Colon (tissue), 2 donors: Measurements from ENCODE around the gene RAI14.
"Not testable (repeated sequence)": the region's sequence is repeated elsewhere in the genome, so short reads cannot be mapped to it uniquely, and the experiment has no call there.

Source experiments
- FAIRE-seq: peaks from 2 replicates; lab custom pipeline; 2012; peaks lifted over from hg19 to GRCh38; lab: Jason Lieb, UNC
- donor health status: control.
- donor health status: control.

RAI14 gene

DNA sequence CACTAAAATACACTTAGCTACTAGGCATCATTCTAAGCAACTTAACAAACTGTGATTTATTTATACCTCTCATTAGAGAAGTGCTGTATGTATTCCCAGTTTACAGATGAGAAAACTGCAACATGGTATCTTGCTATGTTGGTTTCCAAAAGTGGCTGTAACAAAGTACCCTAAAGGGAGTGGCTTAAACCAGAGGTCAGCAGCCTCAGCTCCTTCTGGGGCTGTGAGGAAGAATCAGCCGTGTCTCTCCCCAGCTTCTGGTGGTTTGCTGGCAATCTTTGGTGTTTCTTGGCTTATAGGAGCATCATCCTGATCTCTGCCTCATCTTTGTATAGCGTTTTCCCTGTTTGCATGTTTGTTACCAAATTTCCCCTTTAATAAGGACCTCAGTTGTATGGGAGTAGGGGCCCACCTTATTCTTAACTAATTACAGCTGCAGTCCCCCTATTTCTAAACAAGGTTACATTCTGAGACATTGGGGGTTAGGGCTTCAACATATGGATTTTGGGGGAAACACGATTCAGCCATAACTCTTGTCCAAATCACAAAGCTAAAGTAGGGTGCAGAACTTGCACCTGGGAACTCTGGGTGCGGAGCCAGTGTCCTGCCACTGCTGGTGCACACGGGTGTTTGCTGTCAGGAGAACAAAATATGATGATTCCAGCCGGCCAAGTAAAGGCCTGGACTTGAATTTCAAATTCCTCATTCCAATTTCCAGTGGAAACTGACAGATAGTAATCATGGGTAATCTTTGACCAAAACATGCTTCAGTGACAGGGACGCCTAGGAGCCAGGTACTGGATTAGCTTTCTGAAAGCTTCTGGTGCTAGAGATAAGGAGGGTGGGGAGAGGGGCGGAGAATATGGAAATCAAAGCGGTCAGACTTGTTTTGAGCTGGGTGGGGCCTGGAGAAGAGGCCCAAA, 43.3 kb downstream of the RAI14 start:
- no peak for FAIRE-seq

DNA sequence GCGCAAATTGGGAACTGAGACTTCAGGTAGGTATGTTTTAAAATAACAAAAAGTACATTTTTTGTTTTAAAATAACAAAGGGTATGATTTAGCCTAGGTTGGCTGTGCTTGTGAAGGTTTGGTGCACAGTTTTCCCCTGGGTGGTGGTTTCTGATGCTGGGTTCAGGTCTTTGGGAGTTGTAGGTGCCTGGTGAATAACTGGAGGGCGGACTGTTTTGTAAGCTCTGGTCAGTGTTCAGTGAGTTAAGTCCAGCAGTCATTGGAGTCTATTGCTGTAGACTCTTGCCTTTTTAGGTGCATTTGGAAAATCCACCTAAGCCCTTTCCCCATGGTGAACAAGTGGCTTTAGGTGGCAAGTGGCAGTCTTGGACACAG, 43.9 kb downstream of the RAI14 start:
- no peak for FAIRE-seq

DNA sequence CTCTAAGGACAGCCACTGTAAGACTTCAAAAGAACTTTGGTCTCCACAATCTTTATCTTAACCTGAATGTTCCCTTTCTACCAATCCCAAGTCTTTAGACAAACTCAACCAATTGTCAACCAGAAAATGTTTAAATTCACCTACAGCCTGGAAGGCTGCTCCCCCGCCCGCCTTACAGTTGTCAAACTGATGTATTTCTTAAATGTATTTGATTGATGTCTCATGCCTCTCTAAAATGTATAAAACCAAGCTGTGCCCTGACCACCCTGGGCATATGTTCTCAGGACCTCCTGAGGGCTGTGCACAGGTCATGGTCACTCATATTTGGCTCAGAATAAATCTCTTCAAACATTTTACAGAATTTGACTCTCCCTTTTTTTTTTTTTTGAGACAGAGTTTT, 45.3 kb downstream of the RAI14 start:
- not testable (repeated sequence) for FAIRE-seq

DNA sequence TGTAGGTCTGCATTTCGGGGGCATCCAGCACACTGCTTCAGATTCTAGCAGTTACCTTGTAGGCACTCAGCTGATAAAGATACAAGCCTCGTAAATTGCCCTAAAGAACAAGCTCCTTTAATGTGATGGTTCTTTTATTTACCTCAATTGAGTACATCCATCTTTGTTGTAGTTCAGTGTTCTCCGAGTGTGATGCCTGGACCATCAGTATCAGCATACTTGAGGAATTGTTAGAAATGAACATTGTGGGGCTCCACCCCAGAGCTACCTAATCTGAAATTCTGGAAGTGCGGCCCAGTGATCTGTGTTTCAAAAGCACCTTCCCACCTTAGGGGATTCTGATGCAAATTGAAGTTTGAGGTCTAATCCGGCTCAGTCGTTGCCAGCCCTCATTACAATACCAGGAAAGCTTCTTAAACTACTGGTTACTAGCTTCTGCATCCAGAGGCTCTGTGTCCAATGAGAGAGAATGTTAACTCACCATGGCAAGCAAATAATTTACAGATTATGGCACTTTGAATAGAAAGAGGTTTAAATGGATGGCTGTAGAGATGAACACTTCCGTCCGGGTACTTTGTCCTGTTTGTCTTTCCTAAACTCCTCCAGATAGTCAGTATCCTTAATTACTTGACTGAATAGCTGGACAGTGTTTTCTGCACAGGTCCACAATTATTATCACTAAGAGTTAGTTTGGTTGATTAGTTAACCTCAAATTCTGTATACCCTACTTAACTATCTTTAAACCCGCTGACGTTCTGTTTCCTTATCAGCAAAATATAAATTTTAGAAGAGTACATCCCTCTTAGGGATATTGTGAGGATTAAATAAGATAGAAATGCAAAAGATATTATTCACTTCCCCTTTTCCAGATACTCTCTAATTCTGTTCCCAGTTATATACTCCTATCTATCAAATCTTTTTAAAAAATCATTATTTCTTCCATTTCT, 47.9 kb downstream of the RAI14 start:
- FAIRE-seq, result no peak

DNA sequence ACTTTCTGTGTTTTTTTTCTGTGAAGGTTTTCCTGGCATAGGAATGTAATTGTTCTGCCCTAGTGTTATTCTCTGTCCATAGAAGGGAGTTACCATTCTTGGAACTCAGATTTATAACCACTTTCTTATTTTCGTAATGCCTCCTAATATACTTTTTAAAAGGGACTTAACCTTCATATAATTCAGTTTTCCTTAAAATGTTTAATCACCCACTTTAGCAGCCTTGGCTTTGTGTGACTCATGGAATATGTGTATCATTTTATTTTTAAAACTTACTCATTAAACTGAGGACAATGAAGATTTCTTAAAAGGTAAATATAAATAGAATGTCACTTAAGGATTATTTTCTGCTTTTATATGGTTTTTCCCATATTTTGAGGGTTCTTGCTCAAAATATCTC, 50.0 kb downstream of the RAI14 start:
- FAIRE-seq, result no peak

DNA sequence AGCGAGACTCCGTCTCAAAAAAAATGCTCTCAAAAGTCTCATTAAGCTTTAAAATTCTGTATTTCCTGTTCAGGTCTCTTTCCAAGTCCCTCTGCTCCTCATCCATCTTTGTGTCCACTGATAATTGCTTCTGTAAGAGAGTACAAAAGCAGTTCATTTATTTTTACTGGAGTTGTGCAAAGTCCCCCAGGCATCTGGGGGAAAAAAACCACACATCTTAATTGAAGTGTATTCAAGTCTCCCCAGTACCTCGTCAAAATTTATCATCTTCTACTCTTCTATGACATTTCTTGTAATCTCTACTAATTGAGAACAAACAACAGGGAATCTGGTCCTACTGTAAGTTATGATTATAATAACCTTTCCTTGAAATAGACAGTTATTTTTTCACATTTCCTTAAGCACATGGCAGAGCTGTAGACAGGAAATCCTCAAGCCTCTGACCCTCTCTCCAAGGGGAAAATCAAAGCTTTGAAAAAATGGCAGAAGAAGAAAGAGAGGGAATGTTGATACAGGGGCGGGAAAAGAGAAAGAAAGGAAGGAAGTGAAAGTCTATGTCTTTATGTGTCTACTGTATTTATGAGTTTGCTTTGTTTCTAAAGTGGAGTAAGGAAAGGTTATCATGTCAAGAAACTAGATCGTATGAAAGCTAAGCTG, 51.5 kb downstream of the RAI14 start:
- no peak for FAIRE-seq

DNA sequence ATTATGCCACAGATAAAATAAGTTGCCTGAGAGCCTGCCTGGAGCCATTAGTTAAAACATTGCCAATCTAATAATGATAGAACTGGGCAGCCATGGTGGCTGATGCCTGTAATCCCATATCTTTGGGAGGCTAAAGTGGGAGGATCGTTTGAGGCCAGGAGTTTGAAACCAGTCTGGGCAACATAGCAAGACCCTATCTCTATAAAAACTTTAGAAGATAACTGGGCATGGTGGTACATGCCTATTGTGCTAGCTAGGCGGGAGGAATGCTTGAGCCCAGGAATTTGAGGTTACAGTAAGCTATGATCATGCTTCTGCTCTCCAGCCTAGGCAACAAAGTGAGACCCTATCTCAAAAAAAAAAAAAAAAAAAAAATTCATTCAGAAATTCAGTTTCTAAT, 52.6 kb downstream of the RAI14 start:
- no peak for FAIRE-seq

DNA sequence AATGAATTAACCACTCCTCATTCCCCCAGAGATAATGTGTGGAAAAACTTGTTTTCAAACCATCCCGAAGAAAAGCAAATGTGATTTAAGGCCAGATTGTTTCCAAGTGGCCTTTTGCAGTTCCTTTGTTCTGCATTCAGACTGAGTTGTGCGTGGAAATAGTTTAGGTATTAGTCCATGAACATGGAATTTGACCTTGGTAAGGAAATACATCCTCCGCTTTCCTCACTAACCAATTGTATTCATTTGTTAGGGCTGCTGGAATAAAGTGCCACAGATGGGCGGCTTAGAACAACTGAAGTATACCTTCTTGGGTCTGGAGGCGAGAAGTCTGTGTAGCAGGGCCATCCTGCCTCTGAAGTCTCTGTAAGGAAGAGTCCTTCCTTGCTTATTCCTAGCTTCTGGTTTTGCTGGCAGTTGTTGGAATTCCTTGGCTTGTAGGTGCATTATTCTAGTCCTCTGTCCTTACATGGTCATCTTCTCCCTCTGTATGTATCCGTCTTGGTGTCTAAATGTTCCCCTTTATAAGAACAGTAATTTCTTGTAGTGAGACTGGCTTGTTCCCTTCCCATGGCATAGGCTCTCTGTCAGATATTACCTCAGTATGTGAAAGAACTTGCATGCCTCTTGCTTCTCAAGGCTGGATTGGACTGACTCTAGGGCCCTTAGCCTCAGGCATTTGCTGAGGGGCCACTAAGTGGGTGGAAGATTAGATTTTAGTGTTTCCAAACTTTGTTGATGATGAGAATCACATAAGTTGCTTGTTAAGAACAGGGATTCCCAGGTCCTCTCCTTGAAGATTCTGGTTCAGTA, 53.9 kb downstream of the RAI14 start:
- no peak for FAIRE-seq

DNA sequence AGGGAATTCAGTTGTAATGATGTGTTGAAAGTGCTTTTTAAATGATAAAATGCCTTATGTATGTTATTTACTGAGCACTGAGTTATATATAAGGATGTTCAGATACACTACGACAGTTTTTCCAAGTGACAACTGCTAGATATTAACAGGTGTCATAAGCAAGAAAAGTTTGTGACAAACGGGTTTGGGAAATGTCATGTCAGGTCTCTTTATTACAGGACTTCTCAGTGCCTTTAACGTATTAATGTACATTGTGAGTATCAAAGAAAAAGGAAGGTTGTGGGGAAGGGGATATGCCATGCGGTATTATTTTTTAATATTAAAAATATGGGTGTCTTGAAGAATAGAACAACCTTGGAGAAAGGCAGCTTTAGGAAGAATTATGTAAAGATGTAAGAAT, 56.4 kb downstream of the RAI14 start:
- FAIRE-seq, result no peak

DNA sequence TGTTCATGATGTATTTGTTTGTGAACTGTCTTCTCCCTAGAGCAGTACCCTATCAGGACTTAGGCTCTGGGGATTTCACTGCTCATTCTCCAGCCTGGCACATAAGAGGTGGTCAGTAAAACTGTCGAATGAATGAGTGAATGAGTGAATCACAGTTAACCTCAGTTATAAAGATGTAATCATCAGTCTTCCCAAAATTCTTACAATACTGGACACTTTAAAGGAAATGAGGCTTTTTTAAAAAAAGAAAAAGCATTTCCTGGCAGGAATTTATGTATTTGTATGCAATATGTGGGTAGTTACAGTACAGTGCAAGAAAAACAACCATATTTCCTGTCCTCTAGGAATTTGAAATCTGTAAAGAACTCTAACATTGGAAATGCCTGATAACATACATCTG, 59.6 kb downstream of the RAI14 start:
- no peak for FAIRE-seq

DNA sequence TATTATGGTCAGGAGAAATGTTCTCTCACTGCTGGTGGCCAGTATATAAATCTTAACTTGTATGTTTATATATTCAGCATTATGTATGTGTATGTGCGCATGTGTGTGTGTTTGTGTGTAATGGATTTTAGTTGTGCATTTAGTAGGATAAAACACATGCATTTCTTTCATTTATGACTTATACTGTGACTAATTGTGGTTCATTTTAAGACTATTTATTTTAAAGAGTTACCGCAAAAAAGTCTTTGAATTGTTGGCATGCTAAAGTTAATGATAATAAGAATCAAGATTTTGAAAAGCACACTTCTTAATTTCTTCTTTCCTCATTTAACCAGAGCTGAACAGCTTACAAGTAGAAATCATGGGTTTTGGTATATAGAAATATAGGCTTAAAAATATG, 60.9 kb downstream of the RAI14 start:
- FAIRE-seq, result no peak

DNA sequence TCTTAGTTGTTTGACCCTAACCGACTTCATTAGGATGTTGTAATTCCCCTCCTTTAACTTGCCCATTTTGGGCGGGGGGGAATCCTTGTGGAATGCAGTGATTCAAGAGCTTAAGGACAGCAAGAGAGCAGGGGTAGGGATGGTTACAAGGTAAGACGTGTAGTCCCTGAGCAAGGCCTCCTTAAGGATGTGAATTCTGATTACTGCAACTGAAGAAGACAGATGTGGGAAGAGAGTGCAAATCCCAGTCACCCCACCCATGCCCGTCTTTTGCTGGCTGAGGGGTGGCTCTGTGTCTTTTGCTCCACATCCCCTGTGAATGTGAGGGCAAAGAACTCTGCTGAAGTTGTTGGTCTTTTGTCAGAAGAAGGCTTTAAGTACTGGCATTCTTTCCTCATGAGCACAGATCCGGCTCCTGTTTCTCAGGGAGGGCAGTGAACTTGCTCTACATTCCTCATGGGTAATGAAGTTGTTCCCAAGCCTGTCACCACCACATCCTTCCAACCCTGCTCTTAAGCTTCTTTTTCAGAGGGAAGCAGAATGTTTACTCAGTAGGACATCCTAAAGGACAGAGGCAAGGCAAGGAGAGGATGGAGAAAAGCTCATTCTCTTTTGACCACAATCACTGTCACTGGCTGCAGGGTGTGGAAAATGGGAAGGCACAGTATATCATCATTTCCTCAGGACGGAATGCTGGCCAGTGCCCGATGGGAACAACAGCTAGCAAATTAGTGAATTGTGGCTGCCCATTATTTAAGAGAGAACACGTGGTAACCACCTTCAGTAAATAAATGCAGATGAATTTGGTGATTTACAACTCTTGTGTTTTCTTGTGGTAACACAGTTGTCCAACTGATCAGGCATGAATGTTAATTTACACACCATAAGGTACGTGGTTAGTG, 61.5 kb downstream of the RAI14 start:
- FAIRE-seq, result no peak

DNA sequence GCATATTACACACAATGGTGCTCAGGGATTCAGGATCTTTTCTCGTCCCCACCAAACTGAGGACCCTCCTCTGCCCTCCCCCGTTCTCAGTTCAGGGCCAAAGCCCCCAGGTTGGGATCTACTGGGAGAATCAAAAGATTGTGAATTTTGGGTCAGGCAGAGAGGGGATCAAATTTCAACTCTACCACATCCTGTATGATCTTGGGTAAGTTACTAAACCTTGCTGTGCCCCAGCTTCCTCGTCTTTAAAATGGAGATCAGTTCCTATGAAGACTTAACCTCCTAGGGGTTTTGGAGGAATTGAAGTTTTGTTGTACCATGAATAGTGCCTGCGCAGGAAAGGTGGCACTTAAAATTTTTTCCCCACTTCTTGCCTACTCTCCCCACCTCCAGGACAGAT, 62.4 kb downstream of the RAI14 start:
- no peak for FAIRE-seq

DNA sequence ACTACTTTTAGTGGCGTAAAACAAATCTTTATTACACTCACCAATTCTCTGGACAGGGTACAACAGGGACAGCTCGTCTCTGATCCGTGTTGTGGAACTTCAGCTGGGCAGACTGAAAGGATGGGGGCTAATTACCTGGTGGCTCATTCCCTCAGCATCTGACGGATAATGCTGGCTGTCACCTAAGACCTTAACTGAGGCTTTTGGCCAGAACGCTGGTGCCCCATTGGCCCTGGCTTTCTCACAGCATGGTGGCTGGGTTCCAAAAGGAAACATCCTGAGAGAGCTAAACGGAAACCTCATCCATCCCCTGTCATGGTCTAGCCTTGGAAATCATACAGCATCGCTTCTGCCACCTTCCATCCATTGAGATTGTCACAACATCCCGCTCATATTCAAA, 62.9 kb downstream of the RAI14 start:
- FAIRE-seq, result no peak

DNA sequence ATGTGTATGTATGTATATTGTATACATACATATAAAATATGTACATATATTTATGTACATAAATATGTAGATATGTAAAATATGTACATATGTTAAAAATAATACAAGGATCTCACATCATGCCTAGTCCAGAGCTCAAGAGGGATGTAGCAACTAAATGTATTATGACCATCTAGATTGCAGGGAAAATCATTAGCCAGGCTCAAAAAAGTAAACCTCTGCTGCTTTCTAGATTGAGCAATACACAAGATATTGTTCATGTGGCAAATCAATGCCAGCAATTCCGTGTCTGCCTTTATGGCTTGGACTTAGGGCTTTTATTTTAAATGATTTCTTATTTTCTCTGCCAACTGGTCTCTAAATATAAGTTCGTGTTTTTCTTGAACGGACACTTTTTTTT, 65.2 kb downstream of the RAI14 start:
- FAIRE-seq, result no peak

DNA sequence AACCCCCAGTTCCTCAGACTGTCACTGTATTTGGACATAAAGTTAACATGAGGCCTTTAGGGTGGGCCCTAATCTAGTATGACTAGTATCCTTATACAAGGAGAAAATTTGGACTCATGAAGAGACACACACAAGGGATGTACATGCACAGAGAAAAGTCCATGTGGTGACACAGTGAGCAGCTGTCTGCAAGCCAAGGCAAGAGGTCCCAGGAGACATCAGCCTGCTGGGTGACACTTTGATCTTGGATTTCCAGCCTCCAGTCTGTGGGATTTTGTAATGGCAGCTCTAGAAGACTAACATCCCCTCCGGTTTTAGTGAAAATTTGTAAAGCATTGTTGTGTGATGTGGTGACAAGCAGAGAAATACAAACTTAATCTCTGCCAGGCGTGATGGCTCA, 66.1 kb downstream of the RAI14 start:
- FAIRE-seq, result no peak

DNA sequence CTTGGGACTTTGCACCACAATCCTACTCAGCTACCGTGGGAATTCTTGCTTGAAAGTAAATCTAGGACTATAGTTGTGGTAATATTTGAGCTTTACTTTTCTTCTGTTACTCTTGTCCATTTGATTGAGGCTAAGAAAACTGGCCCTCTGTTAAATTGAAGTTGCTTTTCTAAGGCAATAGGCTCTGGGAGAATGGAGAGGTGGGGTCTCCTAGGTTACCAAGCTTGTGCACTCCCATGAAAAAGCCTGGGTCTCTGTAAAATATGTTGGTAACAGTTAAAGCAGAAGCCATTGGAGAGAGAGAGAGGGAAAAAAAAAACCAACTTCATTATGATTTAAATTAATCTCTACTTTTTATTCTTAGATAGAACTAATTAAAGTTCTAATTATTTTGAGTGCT, 68.6 kb downstream of the RAI14 start:
- FAIRE-seq, result no peak

DNA sequence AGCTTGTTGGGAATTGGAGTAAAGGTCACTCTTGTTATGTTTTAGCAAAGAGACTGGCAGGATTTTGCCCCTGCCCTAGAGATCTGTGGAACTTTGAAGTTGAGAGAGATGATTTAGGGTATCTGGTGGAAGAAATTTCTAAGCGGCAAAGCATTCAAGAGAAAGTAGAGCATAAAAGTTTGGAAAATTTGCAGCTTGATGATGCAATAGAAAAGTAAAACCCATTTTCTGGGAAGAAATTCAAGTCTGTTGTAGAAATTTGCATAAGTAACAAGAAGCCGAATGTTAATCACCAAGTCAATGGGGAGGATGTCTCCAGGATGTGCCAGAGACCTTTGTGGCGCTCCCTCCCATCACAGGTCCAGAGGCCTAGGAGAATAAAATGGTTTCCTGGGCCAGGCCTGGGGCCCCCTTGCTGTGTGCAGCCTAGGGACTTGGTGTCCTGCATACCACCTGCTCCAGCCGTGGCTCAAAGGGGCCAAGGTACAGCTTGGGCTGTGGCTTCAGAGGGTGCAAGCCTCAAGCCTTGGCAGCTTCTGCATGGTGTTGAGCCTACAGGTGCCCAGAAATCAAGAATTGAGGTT, 71.1 kb downstream of the RAI14 start:
- not testable (repeated sequence) for FAIRE-seq

DNA sequence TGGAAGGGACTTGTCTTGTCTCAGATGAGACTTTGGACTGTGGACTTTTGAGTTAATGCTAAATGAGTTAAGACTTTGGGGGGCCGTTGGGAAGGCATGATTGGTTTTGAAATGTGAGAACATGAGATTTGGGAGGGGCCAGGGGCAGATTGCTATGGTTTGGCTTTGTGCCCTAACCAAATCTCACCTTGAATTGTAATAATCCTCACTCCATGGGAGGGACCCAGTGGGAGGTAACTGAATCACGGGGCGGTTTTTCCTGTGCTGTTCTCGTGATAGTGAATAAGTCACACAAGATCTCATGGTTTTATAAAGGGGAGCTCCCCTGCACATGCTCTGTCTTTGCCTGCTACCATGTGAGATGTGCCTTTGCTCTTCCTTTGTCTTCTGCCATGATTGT, 72.1 kb downstream of the RAI14 start:
- FAIRE-seq, result no peak
